ENCODE data around the gene UTP3. TPM values are rescaled to one million over a fixed set of nuclear protein-coding genes. Genes with fewer than 3 reads are reported as not detected.

The UTP3 gene
- total and polyA plus RNA-seq, 2 donors (not counting 3 experiments of a cell fraction or from before 2014, with no cell fraction given): 8.7 to 32.8 TPM

GRCh38 chr4:70737409-70737808 is 49.1 kb downstream of the UTP3 start:
- Histone ChIP-seq H3K4me1 (ENCODE audit: control insufficient read depth, extremely low read depth, insufficient read depth, low read length) (peaks cover 17% of the 10 kb centered on the region), H3K36me3 (ENCODE audit: control insufficient read depth in 2 of 2, extremely low read depth in 1 of 2, insufficient read depth in 2 of 2, low read length in 2 of 2) (no peaks in the 10 kb centered on the region), H3K27me3 (ENCODE audit: control insufficient read depth in 2 of 2, insufficient read depth in 2 of 2, low read length in 2 of 2) (no peaks in the 10 kb centered on the region), H3K4me2 (ENCODE audit: insufficient read depth, low read length) (no peak overlapping the region), H2AFZ (ENCODE audit: low read depth, low read length) (no peak overlapping the region), H3K9me3 (replicated peaks; ENCODE audit: control insufficient read depth, insufficient read depth, low read length) (no peaks in the 10 kb centered on the region), H4K20me1 (replicated peaks; ENCODE audit: control insufficient read depth, extremely low read depth, insufficient read depth, low read length) (no peaks in the 10 kb centered on the region), H3K9me1 (replicated peaks; ENCODE audit: control insufficient read depth, extremely low read depth, insufficient read depth, low read length) (no peaks in the 10 kb centered on the region), H3K79me2 (ENCODE audit: control insufficient read depth, insufficient read depth, low read length) (peaks cover 8% of the 10 kb centered on the region), H3K4me3 (replicated peaks in 1 of 3; ENCODE audit: insufficient read depth in 1 of 3, low read depth in 1 of 3, low read length in 3 of 3) (no peak overlapping the region), H3K27ac (ENCODE audit: insufficient read depth, low read depth, low read length) (no peak overlapping the region), H3K9ac (replicated peaks; ENCODE audit: extremely low read depth, insufficient read depth, low read length) (no peak overlapping the region)
- BruUV-seq (replicated peaks): no TSS peak
- CTCF ChIA-PET: interaction anchor here (1.2 to 1.7 kb wide), 3 partner anchors 8 to 272 kb away, joined by 3 to 6 read pairs (median 3); no protein-coding TSS in a partner anchor
- FAIRE-seq: no peak
- dilution Hi-C loops (cut with MboI; ENCODE audit: extremely low pct_ligation_motif_present, low sequenced_read_pairs): no loop called here
- DNase-seq (ENCODE audit: low read depth, low spot score): no peak
- TF ChIP-seq EZH2 (IDR thresholded peaks at IDR 0.05; ENCODE audit: borderline replicate concordance, low read depth, low read length, severe bottlenecking) (no peak), FOS (IDR thresholded peaks at IDR 0.05; ENCODE audit: borderline replicate concordance, insufficient read depth, low read length) (no peak), CTCF (IDR thresholded peaks at IDR 0.05; ENCODE audit: extremely low read depth in 1 of 2, insufficient read depth in 1 of 2, low read depth in 1 of 2, low read length in 2 of 2) (no peak), JUN (IDR thresholded peaks at IDR 0.05; ENCODE audit: borderline replicate concordance, insufficient read depth, insufficient read length, low read depth) (no peak), MYC (IDR thresholded peaks at IDR 0.05; ENCODE audit: low read depth, low read length) (no peak), POLR2AphosphoS5 (IDR thresholded peaks at IDR 0.05; ENCODE audit: insufficient read depth, low read depth, low read length) (no peak), MAX (IDR thresholded peaks at IDR 0.05; ENCODE audit: insufficient read depth, insufficient read length) (no peak), GATA2 (IDR thresholded peaks at IDR 0.05; ENCODE audit: insufficient read depth, insufficient read length, low read depth, low read length) (no peak), POLR2A (IDR thresholded peaks at IDR 0.05; ENCODE audit: low read depth, low read length) (no peak)
- intact Hi-C loops (cut with micrococcal nuclease): no loop called here
- POLR2A ChIA-PET: interaction anchor here (0.6 kb wide), 1 partner anchor 12 kb away, joined by 5 read pairs; no protein-coding TSS in a partner anchor

Measured in endothelial cell of umbilical vein (primary cell).